ENCODE measurements around the gene DLGAP1. TPM values are rescaled to one million over a fixed set of nuclear protein-coding genes. Genes with fewer than 3 reads are reported as not detected.

Gene DLGAP1
- total and polyA plus RNA-seq, 10 of the 15 experiments (the other 5 are each of a cell fraction or from before 2014, with no cell fraction given), result 0.23 to 27.6 (median 1.9) TPM

GRCh38 chr18:4394700-4395099 is 60.4 kb downstream of the DLGAP1 start (continued):
- no peak for TF ChIP-seq ESRRA (IDR thresholded peaks at IDR 0.05; ENCODE audit: low read length)
- peak; percentile 5 to 27; a peak in 1 of 4 replicates for TF ChIP-seq BHLHE40 (IDR thresholded peaks at IDR 0.05; ENCODE audit: borderline replicate concordance in 1 of 2, low read depth in 2 of 2, low read length in 1 of 2)
- TF ChIP-seq POLR2AphosphoS2 (IDR thresholded peaks at IDR 0.05; ENCODE audit: low read depth, low read length), result no peak
- TF ChIP-seq, protein P1, sequence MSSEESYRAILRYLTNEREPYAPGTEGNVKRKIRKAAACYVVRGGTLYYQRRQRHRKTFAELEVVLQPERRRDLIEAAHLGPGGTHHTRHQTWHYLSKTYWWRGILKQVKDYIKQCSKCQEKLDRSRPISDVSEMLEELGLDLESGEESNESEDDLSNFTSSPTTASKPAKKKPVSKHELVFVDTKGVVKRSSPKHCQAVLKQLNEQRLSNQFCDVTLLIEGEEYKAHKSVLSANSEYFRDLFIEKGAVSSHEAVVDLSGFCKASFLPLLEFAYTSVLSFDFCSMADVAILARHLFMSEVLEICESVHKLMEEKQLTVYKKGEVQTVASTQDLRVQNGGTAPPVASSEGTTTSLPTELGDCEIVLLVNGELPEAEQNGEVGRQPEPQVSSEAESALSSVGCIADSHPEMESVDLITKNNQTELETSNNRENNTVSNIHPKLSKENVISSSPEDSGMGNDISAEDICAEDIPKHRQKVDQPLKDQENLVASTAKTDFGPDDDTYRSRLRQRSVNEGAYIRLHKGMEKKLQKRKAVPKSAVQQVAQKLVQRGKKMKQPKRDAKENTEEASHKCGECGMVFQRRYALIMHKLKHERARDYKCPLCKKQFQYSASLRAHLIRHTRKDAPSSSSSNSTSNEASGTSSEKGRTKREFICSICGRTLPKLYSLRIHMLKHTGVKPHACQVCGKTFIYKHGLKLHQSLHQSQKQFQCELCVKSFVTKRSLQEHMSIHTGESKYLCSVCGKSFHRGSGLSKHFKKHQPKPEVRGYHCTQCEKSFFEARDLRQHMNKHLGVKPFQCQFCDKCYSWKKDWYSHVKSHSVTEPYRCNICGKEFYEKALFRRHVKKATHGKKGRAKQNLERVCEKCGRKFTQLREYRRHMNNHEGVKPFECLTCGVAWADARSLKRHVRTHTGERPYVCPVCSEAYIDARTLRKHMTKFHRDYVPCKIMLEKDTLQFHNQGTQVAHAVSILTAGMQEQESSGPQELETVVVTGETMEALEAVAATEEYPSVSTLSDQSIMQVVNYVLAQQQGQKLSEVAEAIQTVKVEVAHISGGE (CRISPR knock-in tag; IDR thresholded peaks at IDR 0.05), result no peak
- TF ChIP-seq, protein P2, sequence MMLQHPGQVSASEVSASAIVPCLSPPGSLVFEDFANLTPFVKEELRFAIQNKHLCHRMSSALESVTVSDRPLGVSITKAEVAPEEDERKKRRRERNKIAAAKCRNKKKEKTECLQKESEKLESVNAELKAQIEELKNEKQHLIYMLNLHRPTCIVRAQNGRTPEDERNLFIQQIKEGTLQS (IDR thresholded peaks at IDR 0.05; ENCODE audit: borderline replicate concordance, extremely low read depth, low read depth, low read length), result no peak
- TF ChIP-seq POLR2A (IDR thresholded peaks at IDR 0.05; ENCODE audit: low read depth, low read length), result no peak
- peak; percentile 85 for TF ChIP-seq MTA2 (IDR thresholded peaks at IDR 0.05; ENCODE audit: low read depth)
- TF ChIP-seq, protein P3, sequence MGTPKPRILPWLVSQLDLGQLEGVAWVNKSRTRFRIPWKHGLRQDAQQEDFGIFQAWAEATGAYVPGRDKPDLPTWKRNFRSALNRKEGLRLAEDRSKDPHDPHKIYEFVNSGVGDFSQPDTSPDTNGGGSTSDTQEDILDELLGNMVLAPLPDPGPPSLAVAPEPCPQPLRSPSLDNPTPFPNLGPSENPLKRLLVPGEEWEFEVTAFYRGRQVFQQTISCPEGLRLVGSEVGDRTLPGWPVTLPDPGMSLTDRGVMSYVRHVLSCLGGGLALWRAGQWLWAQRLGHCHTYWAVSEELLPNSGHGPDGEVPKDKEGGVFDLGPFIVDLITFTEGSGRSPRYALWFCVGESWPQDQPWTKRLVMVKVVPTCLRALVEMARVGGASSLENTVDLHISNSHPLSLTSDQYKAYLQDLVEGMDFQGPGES (IDR thresholded peaks at IDR 0.05), result no peak
- TF ChIP-seq FOXK2 (IDR thresholded peaks at IDR 0.05), result no peak
- TF ChIP-seq, protein P4, sequence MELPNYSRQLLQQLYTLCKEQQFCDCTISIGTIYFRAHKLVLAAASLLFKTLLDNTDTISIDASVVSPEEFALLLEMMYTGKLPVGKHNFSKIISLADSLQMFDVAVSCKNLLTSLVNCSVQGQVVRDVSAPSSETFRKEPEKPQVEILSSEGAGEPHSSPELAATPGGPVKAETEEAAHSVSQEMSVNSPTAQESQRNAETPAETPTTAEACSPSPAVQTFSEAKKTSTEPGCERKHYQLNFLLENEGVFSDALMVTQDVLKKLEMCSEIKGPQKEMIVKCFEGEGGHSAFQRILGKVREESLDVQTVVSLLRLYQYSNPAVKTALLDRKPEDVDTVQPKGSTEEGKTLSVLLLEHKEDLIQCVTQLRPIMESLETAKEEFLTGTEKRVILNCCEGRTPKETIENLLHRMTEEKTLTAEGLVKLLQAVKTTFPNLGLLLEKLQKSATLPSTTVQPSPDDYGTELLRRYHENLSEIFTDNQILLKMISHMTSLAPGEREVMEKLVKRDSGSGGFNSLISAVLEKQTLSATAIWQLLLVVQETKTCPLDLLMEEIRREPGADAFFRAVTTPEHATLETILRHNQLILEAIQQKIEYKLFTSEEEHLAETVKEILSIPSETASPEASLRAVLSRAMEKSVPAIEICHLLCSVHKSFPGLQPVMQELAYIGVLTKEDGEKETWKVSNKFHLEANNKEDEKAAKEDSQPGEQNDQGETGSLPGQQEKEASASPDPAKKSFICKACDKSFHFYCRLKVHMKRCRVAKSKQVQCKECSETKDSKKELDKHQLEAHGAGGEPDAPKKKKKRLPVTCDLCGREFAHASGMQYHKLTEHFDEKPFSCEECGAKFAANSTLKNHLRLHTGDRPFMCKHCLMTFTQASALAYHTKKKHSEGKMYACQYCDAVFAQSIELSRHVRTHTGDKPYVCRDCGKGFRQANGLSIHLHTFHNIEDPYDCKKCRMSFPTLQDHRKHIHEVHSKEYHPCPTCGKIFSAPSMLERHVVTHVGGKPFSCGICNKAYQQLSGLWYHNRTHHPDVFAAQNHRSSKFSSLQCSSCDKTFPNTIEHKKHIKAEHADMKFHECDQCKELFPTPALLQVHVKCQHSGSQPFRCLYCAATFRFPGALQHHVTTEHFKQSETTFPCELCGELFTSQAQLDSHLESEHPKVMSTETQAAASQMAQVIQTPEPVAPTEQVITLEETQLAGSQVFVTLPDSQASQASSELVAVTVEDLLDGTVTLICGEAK (IDR thresholded peaks at IDR 0.05; ENCODE audit: borderline replicate concordance), result no peak
- no peak for TF ChIP-seq SP1 (IDR thresholded peaks at IDR 0.05; ENCODE audit: low read depth, low read length)
- no peak for TF ChIP-seq ZBTB33 (IDR thresholded peaks at IDR 0.05)
- TF ChIP-seq, protein P5, sequence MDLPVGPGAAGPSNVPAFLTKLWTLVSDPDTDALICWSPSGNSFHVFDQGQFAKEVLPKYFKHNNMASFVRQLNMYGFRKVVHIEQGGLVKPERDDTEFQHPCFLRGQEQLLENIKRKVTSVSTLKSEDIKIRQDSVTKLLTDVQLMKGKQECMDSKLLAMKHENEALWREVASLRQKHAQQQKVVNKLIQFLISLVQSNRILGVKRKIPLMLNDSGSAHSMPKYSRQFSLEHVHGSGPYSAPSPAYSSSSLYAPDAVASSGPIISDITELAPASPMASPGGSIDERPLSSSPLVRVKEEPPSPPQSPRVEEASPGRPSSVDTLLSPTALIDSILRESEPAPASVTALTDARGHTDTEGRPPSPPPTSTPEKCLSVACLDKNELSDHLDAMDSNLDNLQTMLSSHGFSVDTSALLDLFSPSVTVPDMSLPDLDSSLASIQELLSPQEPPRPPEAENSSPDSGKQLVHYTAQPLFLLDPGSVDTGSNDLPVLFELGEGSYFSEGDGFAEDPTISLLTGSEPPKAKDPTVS (IDR thresholded peaks at IDR 0.05; ENCODE audit: low read depth, low read length), result no peak
- TF ChIP-seq PML (IDR thresholded peaks at IDR 0.05; ENCODE audit: low read length), result no peak
- no peak; the same call in 1 of the 2 replicates for TF ChIP-seq BACH1 (IDR thresholded peaks at IDR 0.05; ENCODE audit: borderline replicate concordance)
- TF ChIP-seq DPF2 (IDR thresholded peaks at IDR 0.05), result peak; percentile 77; the same call in 1 of the 2 replicates
- TF ChIP-seq RFX5 (IDR thresholded peaks at IDR 0.05; ENCODE audit: low read depth, low read length), result no peak
- TF ChIP-seq HCFC1 (IDR thresholded peaks at IDR 0.05; ENCODE audit: low read length), result no peak
- TF ChIP-seq JUNB (IDR thresholded peaks at IDR 0.05), result no peak
- TF ChIP-seq TAF1 (IDR thresholded peaks at IDR 0.05; ENCODE audit: borderline replicate concordance, low read depth, low read length), result no peak
